NCI-H2081 (cell line): ENCODE results near the gene GPR68.
A peak's percentile ranks its signal among the peaks of the same experiment; 100 is the strongest.

ENCODE experiments used
- DNase-seq, 2 experiments: peaks; one replicate each; lab custom pipeline; 2025; lab: John Stamatoyannopoulos, UW

The GPR68 gene, protein sequence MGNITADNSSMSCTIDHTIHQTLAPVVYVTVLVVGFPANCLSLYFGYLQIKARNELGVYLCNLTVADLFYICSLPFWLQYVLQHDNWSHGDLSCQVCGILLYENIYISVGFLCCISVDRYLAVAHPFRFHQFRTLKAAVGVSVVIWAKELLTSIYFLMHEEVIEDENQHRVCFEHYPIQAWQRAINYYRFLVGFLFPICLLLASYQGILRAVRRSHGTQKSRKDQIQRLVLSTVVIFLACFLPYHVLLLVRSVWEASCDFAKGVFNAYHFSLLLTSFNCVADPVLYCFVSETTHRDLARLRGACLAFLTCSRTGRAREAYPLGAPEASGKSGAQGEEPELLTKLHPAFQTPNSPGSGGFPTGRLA

DNA sequence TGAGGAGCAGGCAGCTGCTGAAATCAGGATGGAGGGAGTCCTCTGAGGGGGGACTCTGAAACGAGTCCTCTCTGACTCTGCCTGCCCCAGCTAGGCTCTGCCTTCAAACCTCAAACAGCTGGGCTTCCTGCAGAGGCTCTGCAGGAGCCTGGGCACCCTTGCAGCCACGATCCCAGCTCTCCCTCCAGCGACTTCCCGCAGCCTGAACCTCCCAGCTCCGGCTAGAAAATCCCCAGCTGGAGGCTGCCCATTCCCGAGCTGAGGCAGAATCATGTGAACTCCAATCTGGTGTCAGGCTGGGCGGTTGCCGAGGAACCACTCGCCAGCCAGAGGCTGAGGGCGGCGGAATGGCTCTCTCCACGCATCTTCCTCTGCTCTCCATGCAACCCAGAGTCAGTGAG, at the start of gene GPR68:
TSS of gene GPR68 (minus strand) at position 204 of the 401 bp plus-strand sequence. CDS start 9,654 bp downstream, outside the sequence.
- peak; percentile 5 to 46 for DNase-seq

DNA sequence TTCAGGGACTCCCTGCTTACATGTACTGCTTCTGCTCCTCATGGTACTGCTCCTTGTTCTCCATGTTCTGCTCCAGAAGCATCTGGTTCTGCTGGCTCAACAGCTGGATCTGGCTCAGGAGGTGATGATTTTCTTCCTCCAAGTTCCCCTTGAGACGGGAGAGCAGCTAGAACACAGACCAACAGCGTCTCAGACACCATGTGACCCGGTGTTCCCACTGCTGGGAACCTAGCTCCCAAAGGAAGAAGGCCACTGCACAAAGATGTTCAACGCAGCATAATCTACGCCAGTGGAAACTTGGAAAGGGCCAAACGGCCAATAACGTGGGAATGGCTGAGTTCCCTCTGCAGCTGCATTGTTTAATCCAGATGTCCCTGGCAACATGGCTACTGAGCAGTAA, 49.6 kb upstream of the GPR68 start:
- DNase-seq = no peak

DNA sequence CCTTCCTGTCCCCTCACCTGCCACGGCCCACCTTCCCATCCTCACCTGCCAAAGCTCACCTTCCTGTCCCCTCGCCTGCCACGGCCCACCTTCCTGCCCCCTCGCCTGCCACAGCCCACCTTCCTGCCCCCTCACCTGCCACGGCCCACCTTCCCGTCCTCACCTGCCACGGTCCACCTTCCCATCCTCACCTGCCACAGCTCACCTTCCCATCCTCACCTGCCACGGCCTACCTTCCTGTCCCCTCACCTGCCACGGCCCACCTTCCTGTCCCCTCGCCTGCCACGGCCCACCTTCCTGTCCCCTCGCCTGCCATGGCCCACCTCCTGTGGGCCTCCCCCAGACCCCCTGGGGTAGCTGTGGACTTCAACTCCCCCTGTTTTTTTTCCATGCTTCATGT, 48.8 kb upstream of the GPR68 start:
- DNase-seq = no peak

DNA sequence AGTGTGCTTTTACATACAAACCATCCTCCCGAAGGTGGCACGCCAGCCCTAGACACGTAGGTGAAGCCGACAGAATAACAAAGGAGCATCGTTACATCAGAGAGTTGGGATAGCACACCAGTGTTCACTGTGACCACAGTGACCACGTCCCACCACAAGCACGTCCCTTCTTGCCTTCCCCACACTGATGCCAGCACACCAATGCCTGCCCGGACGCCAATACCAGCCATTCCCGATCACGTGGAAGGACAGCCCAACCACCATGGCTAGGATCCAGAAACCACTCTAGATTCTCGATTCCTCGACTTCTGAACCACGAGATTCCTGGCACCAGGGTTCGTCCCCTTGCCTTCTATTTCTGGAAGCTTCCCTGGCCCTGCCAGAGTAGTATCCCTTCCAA, 48.0 kb upstream of the GPR68 start:
- no peak for DNase-seq

DNA sequence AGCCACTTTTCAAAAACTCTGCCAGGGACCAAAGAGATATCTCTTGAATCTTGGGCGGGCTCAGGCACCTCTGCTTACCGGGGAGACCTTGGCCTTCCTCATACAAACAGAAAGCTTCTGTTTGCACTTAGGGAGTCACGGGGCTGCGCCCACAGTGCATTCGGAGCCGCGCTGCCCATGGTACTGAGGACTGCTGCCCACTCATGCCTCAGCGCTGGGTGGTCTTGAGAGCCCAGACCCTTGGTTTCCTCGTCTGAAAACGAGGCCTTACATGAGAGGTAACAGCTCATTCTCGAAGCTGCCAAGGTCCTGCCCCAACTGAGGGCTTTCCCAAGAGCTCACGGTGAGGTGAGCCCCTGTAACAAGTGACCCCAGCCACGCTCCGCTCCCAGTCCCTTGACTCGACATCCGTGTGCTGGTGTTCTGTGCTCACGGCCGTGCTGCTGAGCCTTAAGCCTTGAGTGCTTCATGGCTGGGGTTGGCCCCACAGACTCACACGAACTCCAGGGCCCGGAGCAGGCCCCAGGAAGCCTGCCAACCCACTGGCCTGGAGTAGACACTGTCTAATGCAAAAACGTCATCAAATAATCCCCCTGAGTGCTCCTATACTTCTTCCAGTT, 47.4 kb upstream of the GPR68 start:
- DNase-seq = no peak

- DNase-seq = no peak
These were observed 46.5 kb upstream of the GPR68 start for GRCh38 chr14:91290986-91291385.

DNA sequence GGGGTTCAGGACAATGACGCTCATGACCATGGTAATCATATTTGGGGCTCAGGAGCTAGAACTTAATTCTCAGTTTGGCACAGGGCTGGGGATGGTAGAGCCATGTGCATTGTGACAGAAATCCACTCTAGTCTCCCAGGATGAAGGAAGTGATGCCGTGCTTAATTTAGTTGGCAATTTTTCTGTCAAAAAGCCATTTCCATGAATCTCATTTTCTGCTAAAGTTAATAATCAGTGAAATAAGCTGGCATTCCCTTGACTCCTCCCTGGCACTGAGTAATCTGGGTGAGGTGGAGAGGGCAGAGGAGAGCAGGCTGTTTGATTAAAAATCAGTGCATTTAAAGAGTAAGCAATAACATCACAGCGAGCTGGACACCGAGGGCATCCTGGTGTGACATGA, 45.0 kb upstream of the GPR68 start:
- DNase-seq = no peak

- DNase-seq = no peak
These were observed 44.4 kb upstream of the GPR68 start for GRCh38 chr14:91288876-91289275.

GRCh38 chr14:91286530-91286937, 42.0 kb upstream of the GPR68 start:
- peak; percentile 61 to 70 for DNase-seq

- peak; percentile 12 to 57 for DNase-seq
These were observed 40.5 kb upstream of the GPR68 start for GRCh38 chr14:91284791-91285548.

DNA sequence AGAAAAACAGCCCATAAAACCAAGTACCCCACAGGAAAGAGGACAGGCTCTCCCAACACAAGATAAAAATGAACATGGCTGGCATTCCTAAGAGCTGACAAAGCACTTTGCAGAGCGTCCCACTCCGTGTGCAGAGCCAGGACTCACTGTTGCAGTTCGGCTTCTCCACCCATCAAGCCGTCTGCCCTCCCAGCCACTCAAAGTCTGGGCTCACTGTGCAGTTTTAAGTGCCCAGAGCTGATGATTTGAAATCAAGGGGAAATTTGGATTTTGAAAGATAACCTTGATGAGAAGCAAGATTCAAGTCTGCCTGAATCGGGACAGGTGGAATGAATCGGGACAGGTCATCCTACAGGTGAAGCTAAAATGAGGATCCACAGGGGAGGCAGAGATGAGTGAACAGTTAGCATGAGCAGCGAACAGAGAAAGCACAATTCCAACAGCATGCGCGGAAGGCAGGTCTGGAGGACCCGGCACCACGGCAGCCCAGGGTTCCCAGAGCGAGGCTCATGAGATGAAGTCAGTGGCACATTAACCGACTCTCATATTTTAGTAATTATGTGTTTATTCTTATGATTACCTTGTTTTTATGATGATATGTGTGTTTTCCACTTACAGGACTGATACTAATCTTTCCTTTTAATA, 39.8 kb upstream of the GPR68 start:
- no peak for DNase-seq

DNA sequence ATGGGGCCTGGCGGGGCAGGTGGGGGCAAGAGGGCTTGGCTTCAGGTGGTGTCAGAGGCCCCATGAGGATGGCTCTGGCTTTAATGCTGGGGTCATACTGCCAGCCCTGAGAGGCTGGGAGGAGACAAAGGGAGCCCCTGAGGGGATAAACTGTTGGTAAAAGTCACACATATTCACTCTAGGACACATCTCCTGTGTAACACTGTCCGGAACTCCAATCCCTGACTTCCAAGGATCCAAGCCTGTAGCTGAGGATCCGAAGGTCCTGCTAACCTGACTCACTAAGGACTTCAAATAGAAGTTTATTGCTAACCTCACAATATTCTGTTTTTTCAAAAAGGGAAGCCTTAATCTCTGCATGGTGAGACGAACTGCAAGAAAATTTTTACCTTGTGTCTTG, 39.2 kb upstream of the GPR68 start:
- DNase-seq = no peak

DNA sequence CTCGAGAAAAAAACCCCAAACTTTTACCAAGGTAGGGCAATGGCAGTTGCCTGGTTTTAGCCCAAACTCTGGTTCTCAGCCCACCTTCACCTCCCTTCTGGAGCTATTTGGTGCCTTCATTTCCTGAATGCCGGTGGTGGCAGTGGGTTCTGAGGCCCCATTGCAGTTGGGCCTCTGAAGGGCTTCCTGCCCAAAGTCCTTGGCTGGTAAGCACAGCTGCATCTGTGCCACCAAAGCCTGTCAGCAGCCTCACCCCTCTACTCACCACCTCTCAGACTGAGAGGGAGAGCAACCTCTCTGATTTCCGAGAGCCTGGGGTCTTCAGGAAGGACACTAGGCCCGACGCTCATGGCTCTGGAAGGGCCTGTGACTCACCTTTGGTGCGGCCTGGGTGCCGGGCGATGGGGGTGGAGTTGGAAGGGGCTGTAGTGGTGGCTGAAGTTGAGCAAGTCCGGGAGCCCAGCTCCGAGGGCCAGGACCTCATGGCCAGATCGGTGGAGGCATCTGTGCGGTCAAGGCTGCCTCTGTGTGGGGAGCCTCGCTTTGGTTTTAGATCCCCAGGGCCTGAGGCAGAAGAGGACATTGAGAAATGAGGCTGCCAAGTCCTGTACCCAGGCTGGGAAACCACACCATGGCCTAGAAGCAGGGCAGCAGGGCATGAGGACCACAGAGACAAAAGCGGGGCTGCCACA, 38.6 kb upstream of the GPR68 start:
- no peak for DNase-seq

DNA sequence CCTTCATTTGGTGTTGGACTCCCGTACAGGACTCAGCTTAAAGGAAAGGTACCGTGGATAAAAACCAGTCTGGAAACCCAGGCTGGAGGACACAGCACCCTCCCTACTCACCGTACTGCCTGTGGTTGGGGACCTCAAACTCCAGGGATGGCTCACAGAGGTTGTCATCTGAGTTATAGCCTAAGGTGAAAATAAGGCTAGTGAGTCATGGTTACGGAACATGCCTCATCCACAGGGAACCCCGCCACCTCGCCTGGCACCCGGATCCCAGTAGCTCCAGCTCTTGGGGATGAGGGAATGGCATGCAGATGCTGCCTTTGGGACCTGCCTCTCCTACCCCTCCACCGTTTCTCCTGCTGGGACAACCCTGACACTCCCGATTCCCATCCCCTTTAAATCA, 36.8 kb upstream of the GPR68 start:
- DNase-seq = no peak

- DNase-seq = peak; percentile 56 to 86
These were observed 35.6 kb upstream of the GPR68 start for GRCh38 chr14:91280129-91280528.

- no peak for DNase-seq
These were observed 34.9 kb upstream of the GPR68 start for GRCh38 chr14:91279354-91279753.

DNA sequence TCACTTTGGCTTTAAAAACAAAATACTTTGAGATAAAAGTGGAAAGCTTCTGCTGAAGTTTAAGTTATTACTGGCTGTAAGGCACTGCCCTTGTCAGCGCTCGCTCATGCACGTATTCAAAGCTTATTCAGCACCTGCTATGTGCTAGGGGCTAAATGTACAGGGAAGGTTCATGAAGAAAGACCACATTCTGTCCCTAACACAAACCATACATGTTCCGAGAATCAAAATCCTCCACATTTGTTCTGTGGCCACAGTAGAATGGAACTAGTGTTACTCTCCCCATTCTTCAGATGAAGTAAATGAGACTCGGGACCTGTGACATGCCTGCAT, 33.8 kb upstream of the GPR68 start:
- no peak for DNase-seq

GRCh38 chr14:91277546-91278382, 33.3 kb upstream of the GPR68 start:
- DNase-seq = peak in 1 of 2 experiments; percentile 28

DNA sequence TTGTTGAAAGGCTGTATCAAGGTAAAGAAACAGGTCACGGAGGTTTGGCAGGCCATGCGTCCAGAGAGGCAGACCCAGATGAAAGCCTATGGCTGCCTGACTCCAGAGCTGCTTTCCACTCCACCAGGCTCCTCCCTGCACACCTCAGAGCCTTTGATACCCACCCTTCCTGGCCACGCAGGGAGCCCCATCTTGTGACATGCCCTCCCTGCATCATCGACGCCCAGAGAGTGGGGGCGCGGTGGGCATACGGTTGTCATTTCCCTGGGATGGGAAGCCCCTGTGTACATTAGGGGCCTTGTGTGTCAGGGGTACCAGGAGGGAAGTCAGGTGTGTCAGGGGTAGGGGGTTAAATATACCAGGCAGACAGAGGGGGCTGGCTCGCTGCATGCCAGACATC, 30.3 kb upstream of the GPR68 start:
- no peak for DNase-seq

DNA sequence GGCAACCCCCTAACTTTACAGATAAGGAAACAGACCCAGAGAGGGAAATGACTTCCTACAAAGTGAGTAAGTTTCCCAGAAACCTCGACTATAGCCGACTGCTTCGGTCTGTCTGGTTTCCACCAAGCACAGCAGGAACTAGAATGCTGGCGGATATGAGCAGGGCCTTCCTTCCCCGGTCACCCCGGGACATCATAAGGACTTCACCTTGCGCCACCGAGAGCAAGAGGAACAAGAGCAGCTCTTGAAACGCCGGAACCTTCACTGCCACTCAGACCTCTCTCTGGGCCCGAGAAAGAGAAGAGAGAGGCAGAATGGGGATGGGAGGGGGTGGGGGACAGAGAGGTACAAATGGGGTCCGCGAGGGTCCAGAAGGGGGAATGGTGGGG, 29.4 kb upstream of the GPR68 start:
- DNase-seq = no peak

DNA sequence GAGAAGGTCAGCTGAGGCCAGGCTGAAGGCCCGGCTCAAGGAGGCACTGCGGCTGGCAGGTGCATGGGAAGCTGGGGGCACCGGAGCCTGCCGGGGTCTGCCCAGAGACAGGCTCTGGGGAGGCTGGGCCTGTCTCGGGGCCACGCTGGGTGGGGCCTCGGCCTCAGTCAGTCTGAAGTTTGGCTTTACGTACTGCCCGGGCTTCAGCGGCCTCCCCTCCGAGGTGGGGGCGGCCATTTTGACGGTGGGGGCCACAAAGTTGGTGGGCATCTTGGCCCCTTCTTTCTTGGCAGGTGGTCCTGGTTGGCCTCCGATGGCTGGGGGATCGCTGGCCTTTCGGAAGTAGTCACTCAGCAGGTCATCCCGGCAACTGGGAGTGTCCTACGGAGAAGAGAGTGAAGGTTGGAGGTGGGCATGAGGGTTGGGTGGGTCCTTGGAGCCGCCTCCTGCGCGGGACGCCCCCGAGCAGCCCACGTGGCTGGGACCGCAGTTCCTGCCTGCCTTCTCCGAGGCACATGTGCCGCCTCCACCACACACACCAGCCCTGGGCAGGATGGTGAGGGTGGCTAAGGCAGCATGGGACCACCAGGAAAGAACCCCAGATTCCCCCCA, 28.9 kb upstream of the GPR68 start:
- no peak for DNase-seq
